CD4-positive, alpha-beta T cell treated with Interleukin-15 for 4 hours (primary cell): ENCODE results near the gene GRM4.
"Not testable (repeated sequence)": the region's sequence is repeated elsewhere in the genome, so short reads cannot be mapped to it uniquely, and the experiment has no call there.

Experiments
- DNase-seq: peaks from one replicate; pipeline ENCODE4 v3.0.0-alpha.2; 2020; ENCODE audit warnings: low spot score

Gene GRM4

GRCh38 chr6:34044945-34045595 is 100.8 kb downstream of the GRM4 start:
- DNase-seq: no peak

- DNase-seq: no peak
These were observed 102.5 kb downstream of the GRM4 start for GRCh38 chr6:34043359-34043758.

- not testable (repeated sequence) for DNase-seq
These were observed 103.9 kb downstream of the GRM4 start for GRCh38 chr6:34041998-34042397.

- DNase-seq: no peak
These were observed 104.5 kb downstream of the GRM4 start for GRCh38 chr6:34041385-34041784.

- no peak for DNase-seq
These were observed 105.9 kb downstream of the GRM4 start for GRCh38 chr6:34039943-34040342.

- no peak for DNase-seq
These were observed 108.7 kb downstream of the GRM4 start for GRCh38 chr6:34037151-34037550.

GRCh38 chr6:34036357-34037069 is 109.4 kb downstream of the GRM4 start:
- no peak for DNase-seq

- no peak for DNase-seq
These were observed 110.1 kb downstream of the GRM4 start for GRCh38 chr6:34035704-34036356.

GRCh38 chr6:34035161-34035560 is 110.7 kb downstream of the GRM4 start:
- no peak for DNase-seq

- no peak for DNase-seq
These were observed 113.0 kb downstream of the GRM4 start for GRCh38 chr6:34032856-34033255.

GRCh38 chr6:34031625-34032383 is 114.1 kb downstream of the GRM4 start:
- no peak for DNase-seq

GRCh38 chr6:34030831-34031624 is 114.9 kb downstream of the GRM4 start:
- DNase-seq: no peak

- DNase-seq: no peak
These were observed 116.2 kb downstream of the GRM4 start for GRCh38 chr6:34029489-34030280.

- DNase-seq: no peak
These were observed 117.1 kb downstream of the GRM4 start for GRCh38 chr6:34028691-34029360.

GRCh38 chr6:34027939-34028441 is 117.9 kb downstream of the GRM4 start:
- no peak for DNase-seq

GRCh38 chr6:34027445-34027936 is 118.4 kb downstream of the GRM4 start:
- DNase-seq: peak; percentile 55

- DNase-seq: no peak
These were observed 120.0 kb downstream of the GRM4 start for GRCh38 chr6:34025861-34026260.

- DNase-seq: no peak
These were observed 120.6 kb downstream of the GRM4 start for GRCh38 chr6:34025112-34025807.

- no peak for DNase-seq
These were observed 123.0 kb downstream of the GRM4 start for GRCh38 chr6:34022873-34023255.
